GM12878 (cell line): ENCODE measurements around the gene CAMK2D. TPM values are rescaled to one million over a fixed set of nuclear protein-coding genes. Genes with fewer than 3 reads are reported as not detected.

Source experiments
- CBX5 ChIP-seq: sonication (generic); IDR thresholded peaks from 2 replicates; pipeline ENCODE4 v1.6.1; 2016; ENCODE audit warnings: low read depth, moderate library complexity, mild to moderate bottlenecking, inconsistent platforms
- HDAC6 ChIP-seq: fragments of 200-600 bp; sonication (generic); IDR thresholded peaks from one replicate; pipeline ENCODE4 v1.8.0; 2017; ENCODE audit warnings: antibody characterized with exemption; ENCODE audit not compliant: unreplicated experiment
- JUND ChIP-seq: IDR thresholded peaks from 2 replicates; pipeline ENCODE4 v1.6.1; 2012; ENCODE audit warnings: low read depth, mild to moderate bottlenecking, low read length, improper control_type of control experiment, moderate library complexity
- LARP7 ChIP-seq: fragments of 450-650 bp; IDR thresholded peaks from 2 replicates; pipeline ENCODE4 v1.6.1; 2017; ENCODE audit warnings: mild to moderate bottlenecking
- RAD21 ChIP-seq: IDR thresholded peaks from 2 replicates; pipeline ENCODE4 v1.6.1; 2011; ENCODE audit warnings: mild to moderate bottlenecking, low read depth, low read length, moderate library complexity; ENCODE audit not compliant: insufficient read depth
- SMAD1 ChIP-seq: fragments of 450-650 bp; IDR thresholded peaks from 2 replicates; pipeline ENCODE4 v1.6.1; 2018; ENCODE audit warnings: mild to moderate bottlenecking, low read depth; ENCODE audit not compliant: partially characterized antibody
- SPI1 ChIP-seq: IDR thresholded peaks from 2 replicates; pipeline ENCODE4 v1.6.1; 2011; ENCODE audit warnings: low read depth, mild to moderate bottlenecking, low read length, moderate library complexity, borderline replicate concordance; ENCODE audit not compliant: insufficient read depth
- SREBF2 ChIP-seq: IDR thresholded peaks from 2 replicates; pipeline ENCODE4 v1.6.1; 2012; ENCODE audit warnings: mild to moderate bottlenecking, low read length
- ZNF24 ChIP-seq: fragments of 450-650 bp; IDR thresholded peaks from 2 replicates; pipeline ENCODE4 v1.6.1; 2017; ENCODE audit warnings: antibody characterized with exemption, mild to moderate bottlenecking
- ZSCAN29 ChIP-seq: fragments of 450-650 bp; IDR thresholded peaks from 2 replicates; pipeline ENCODE4 v1.6.1; 2017; ENCODE audit warnings: mild to moderate bottlenecking, moderate library complexity
- polyA plus RNA-seq, 11 experiments: library from polyadenylated mRNA; depleted of rRNA in 4 of 11; unstranded in 6 of 11; stranded (reverse) in 5 of 11; fragments of >200 nt; fragmentation: Nextera tagmentation in 4 of 11; fragmentation: Illumina TruSeq in 1 of 11; extraction: Ambion mirVana in 4 of 11; extraction: Trizol in 1 of 11; gene quantifications; 1 replicate in 1 of 11; 2 replicates in 10 of 11; pipeline versions ENCODE4 v1.2.1 to v1.2.3, GENCODE V29; 2011 to 2016; ENCODE audit warnings: inconsistent platforms in 2 of 11, missing spikeins in 2 of 11, low read depth in 1 of 11
- total RNA-seq, 4 experiments: library from RNA; depleted of rRNA in 3 of 4; stranded (reverse); fragments of >200 nt in 3 of 4; fragmentation: Illumina TruSeq in 1 of 4; extraction: Trizol in 1 of 4; gene quantifications; 2 replicates each; pipeline versions ENCODE4 v1.2.1 to v1.2.3, GENCODE V29; 2013 to 2021
- TF ChIP-seq, protein P1 (sequence below): fragments of 450-650 bp; IDR thresholded peaks from 2 replicates; pipeline ENCODE4 v1.6.1; 2017; ENCODE audit warnings: mild to moderate bottlenecking, low read depth, inconsistent platforms; ENCODE audit not compliant: poor library complexity, severe bottlenecking
- TF ChIP-seq, protein P2 (sequence below): IDR thresholded peaks from 2 replicates; pipeline ENCODE4 v1.6.1; 2012; ENCODE audit warnings: improper control_type of control experiment, low read depth, low read length; ENCODE audit not compliant: insufficient replicate concordance
- TF ChIP-seq, protein P3 (sequence below): fragments of 450-650 bp; formaldehyde crosslinking; IDR thresholded peaks from 2 replicates; pipeline ENCODE4 v1.5.0; 2022; ENCODE audit warnings: mild to moderate bottlenecking, missing genetic modification characterization
- TF ChIP-seq, protein P4 (sequence below): IDR thresholded peaks from 2 replicates; pipeline ENCODE4 v1.6.1; 2012; ENCODE audit warnings: low read depth, low read length, improper control_type of control experiment
- TF ChIP-seq, protein P5 (sequence below): fragments of 450-650 bp; IDR thresholded peaks from 2 replicates; pipeline ENCODE4 v1.6.1; 2016; ENCODE audit warnings: mild to moderate bottlenecking

CAMK2D gene
- total and polyA plus RNA-seq, 10 of the 15 experiments (the other 5 are each of a cell fraction or from before 2014, with no cell fraction given), result 6.9 to 88.5 (median 12.9) TPM

DNA sequence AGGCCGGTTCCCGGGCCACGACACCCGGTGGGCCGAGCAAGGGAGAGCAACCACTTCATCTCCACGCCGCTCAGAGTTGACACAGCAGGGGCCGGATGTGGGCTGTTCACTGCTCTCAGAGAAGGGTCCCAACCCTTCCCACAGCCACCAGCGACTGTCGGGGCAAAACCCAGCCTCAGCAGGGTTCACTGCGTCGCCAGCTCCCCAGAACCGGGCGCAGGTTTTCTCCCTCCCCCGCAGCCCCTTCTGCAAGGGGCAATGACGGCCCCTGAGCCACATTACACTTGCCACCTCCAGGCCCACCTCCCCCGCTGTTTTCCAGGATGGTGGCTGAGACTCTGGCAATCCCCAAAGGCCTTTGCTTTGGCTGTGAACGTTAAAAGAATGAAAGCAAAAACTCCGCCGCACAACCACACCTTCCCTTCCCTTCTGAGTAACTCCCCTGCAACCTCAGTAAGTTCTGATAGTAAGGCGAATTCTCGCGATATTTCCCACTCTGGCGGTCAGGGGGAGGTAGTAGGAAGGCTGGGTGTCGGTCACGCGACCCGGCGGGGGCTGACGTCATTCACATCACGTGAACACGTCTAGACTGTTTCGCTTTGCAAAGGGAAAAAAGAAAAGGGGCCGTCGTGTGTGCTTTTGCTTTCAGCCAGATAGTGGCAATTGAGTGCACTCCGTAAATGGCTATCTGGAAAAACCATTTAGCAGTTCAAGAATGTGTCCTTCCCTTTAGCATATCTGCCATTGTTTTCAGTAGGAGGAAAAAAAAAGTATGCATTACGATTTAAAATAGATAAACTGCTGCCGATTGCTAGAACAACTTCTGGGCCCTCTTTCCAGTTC, 869 bp upstream of the CAMK2D start (continued):
- TF ChIP-seq, protein P1, sequence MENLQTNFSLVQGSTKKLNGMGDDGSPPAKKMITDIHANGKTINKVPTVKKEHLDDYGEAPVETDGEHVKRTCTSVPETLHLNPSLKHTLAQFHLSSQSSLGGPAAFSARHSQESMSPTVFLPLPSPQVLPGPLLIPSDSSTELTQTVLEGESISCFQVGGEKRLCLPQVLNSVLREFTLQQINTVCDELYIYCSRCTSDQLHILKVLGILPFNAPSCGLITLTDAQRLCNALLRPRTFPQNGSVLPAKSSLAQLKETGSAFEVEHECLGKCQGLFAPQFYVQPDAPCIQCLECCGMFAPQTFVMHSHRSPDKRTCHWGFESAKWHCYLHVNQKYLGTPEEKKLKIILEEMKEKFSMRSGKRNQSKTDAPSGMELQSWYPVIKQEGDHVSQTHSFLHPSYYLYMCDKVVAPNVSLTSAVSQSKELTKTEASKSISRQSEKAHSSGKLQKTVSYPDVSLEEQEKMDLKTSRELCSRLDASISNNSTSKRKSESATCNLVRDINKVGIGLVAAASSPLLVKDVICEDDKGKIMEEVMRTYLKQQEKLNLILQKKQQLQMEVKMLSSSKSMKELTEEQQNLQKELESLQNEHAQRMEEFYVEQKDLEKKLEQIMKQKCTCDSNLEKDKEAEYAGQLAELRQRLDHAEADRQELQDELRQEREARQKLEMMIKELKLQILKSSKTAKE, result peak; percentile 94
- TF ChIP-seq RAD21 (no peak), SPI1 (peak; percentile 44; the same call in 1 of the 2 replicates), JUND (peak; percentile 84), SREBF2 (no peak), HDAC6 (no peak), CBX5 (peak; percentile 81; the same call in 1 of the 2 replicates), ZNF24 (peak; percentile 14; the same call in 1 of the 2 replicates), ZSCAN29 (peak; percentile 28; the same call in 1 of the 2 replicates), SMAD1 (peak; percentile 57), LARP7 (peak; percentile 74; the same call in 1 of the 2 replicates)
- TF ChIP-seq, protein P2, sequence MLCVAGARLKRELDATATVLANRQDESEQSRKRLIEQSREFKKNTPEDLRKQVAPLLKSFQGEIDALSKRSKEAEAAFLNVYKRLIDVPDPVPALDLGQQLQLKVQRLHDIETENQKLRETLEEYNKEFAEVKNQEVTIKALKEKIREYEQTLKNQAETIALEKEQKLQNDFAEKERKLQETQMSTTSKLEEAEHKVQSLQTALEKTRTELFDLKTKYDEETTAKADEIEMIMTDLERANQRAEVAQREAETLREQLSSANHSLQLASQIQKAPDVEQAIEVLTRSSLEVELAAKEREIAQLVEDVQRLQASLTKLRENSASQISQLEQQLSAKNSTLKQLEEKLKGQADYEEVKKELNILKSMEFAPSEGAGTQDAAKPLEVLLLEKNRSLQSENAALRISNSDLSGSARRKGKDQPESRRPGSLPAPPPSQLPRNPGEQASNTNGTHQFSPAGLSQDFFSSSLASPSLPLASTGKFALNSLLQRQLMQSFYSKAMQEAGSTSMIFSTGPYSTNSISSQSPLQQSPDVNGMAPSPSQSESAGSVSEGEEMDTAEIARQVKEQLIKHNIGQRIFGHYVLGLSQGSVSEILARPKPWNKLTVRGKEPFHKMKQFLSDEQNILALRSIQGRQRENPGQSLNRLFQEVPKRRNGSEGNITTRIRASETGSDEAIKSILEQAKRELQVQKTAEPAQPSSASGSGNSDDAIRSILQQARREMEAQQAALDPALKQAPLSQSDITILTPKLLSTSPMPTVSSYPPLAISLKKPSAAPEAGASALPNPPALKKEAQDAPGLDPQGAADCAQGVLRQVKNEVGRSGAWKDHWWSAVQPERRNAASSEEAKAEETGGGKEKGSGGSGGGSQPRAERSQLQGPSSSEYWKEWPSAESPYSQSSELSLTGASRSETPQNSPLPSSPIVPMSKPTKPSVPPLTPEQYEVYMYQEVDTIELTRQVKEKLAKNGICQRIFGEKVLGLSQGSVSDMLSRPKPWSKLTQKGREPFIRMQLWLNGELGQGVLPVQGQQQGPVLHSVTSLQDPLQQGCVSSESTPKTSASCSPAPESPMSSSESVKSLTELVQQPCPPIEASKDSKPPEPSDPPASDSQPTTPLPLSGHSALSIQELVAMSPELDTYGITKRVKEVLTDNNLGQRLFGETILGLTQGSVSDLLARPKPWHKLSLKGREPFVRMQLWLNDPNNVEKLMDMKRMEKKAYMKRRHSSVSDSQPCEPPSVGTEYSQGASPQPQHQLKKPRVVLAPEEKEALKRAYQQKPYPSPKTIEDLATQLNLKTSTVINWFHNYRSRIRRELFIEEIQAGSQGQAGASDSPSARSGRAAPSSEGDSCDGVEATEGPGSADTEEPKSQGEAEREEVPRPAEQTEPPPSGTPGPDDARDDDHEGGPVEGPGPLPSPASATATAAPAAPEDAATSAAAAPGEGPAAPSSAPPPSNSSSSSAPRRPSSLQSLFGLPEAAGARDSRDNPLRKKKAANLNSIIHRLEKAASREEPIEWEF, result no peak
- TF ChIP-seq, protein P3, sequence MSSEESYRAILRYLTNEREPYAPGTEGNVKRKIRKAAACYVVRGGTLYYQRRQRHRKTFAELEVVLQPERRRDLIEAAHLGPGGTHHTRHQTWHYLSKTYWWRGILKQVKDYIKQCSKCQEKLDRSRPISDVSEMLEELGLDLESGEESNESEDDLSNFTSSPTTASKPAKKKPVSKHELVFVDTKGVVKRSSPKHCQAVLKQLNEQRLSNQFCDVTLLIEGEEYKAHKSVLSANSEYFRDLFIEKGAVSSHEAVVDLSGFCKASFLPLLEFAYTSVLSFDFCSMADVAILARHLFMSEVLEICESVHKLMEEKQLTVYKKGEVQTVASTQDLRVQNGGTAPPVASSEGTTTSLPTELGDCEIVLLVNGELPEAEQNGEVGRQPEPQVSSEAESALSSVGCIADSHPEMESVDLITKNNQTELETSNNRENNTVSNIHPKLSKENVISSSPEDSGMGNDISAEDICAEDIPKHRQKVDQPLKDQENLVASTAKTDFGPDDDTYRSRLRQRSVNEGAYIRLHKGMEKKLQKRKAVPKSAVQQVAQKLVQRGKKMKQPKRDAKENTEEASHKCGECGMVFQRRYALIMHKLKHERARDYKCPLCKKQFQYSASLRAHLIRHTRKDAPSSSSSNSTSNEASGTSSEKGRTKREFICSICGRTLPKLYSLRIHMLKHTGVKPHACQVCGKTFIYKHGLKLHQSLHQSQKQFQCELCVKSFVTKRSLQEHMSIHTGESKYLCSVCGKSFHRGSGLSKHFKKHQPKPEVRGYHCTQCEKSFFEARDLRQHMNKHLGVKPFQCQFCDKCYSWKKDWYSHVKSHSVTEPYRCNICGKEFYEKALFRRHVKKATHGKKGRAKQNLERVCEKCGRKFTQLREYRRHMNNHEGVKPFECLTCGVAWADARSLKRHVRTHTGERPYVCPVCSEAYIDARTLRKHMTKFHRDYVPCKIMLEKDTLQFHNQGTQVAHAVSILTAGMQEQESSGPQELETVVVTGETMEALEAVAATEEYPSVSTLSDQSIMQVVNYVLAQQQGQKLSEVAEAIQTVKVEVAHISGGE (CRISPR knock-in tag), result no peak
- TF ChIP-seq, protein P4, sequence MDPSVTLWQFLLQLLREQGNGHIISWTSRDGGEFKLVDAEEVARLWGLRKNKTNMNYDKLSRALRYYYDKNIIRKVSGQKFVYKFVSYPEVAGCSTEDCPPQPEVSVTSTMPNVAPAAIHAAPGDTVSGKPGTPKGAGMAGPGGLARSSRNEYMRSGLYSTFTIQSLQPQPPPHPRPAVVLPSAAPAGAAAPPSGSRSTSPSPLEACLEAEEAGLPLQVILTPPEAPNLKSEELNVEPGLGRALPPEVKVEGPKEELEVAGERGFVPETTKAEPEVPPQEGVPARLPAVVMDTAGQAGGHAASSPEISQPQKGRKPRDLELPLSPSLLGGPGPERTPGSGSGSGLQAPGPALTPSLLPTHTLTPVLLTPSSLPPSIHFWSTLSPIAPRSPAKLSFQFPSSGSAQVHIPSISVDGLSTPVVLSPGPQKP, result 0 out of 2 replicates have a peak, but pooled peaks have one; percentile 53
- TF ChIP-seq, protein P5, sequence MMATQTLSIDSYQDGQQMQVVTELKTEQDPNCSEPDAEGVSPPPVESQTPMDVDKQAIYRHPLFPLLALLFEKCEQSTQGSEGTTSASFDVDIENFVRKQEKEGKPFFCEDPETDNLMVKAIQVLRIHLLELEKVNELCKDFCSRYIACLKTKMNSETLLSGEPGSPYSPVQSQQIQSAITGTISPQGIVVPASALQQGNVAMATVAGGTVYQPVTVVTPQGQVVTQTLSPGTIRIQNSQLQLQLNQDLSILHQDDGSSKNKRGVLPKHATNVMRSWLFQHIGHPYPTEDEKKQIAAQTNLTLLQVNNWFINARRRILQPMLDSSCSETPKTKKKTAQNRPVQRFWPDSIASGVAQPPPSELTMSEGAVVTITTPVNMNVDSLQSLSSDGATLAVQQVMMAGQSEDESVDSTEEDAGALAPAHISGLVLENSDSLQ, result peak; percentile 28; the same call in 1 of the 2 replicates
